ENCODE results near the gene RNF220.

GRCh38 chr1:44553771-44554170 lies 148.7 kb downstream of the RNF220 start:
- no peak for TF ChIP-seq CTCF (tag by site-specific recombination; IDR thresholded peaks at IDR 0.05)
- TF ChIP-seq ZNF76 (tag by site-specific recombination; IDR thresholded peaks at IDR 0.05; ENCODE audit: borderline replicate concordance, low read depth): no peak
- no peak for TF ChIP-seq PBX3 (CRISPR knock-in tag; IDR thresholded peaks at IDR 0.05)
- TF ChIP-seq ZBTB44 (tag by site-specific recombination; IDR thresholded peaks at IDR 0.05): no peak
- TF ChIP-seq ZNF23 (tag by site-specific recombination; IDR thresholded peaks at IDR 0.05; ENCODE audit: borderline replicate concordance): no peak
- no peak for TF ChIP-seq ZNF501 (tag by site-specific recombination; IDR thresholded peaks at IDR 0.05)
- no peak for TF ChIP-seq ZNF623 (tag by site-specific recombination; IDR thresholded peaks at IDR 0.05)
- no peak for TF ChIP-seq ZNF274 (IDR thresholded peaks at IDR 0.05; ENCODE audit: low read length)
- no peak for TF ChIP-seq ZNF274 (tag by site-specific recombination; IDR thresholded peaks at IDR 0.05; ENCODE audit: borderline replicate concordance)
- no peak for TF ChIP-seq ZNF114 (tag by site-specific recombination; IDR thresholded peaks at IDR 0.05)
- TF ChIP-seq ZNF174 (tag by site-specific recombination; IDR thresholded peaks at IDR 0.05): no peak
- TF ChIP-seq ZFP3 (tag by site-specific recombination; IDR thresholded peaks at IDR 0.05; ENCODE audit: low read depth): no peak
